Activated naive CD8-positive, alpha-beta T cell treated with anti-CD3 and anti-CD28 coated beads for 36 hours (primary cell): ENCODE data around the gene LSM14A. TPM values are rescaled to one million over a fixed set of nuclear protein-coding genes. Genes with fewer than 3 reads are reported as not detected.
"Not testable (repeated sequence)": the region's sequence is repeated elsewhere in the genome, so short reads cannot be mapped to it uniquely, and the experiment has no call there.

ENCODE experiments used
- DNase-seq: peaks from one replicate; pipeline ENCODE4 v3.0.0; 2021
- H3K27ac Mint-ChIP-seq: one replicate; pipeline ENCODE4 v1.8.0; 2022; ENCODE audit warnings: mild to moderate bottlenecking, moderate library complexity, mixed read lengths
- H3K27me3 Mint-ChIP-seq: one replicate; pipeline ENCODE4 v1.8.0; 2022; ENCODE audit warnings: mild to moderate bottlenecking, mixed read lengths
- H3K36me3 Mint-ChIP-seq: one replicate; pipeline ENCODE4 v1.8.0; 2021; ENCODE audit warnings: mild to moderate bottlenecking, mixed read lengths
- H3K4me1 Mint-ChIP-seq: one replicate; pipeline ENCODE4 v1.8.0; 2021; ENCODE audit warnings: mixed read lengths
- H3K4me3 Mint-ChIP-seq: one replicate; pipeline ENCODE4 v1.8.0; 2022; ENCODE audit warnings: mild to moderate bottlenecking, moderate library complexity, mixed read lengths
- H3K9me3 Mint-ChIP-seq: one replicate; pipeline ENCODE4 v1.8.0; 2022; ENCODE audit warnings: mixed read lengths
- total RNA-seq, 2 experiments: library from RNA; stranded (reverse); gene quantifications; one replicate each; pipeline ENCODE4 v1.2.3, GENCODE V29; 2021

LSM14A gene
- total RNA-seq, 2 experiments from 2014 or later: 102 to 118 TPM

GRCh38 chr19:34175173-34175572, 2.9 kb downstream of the LSM14A start:
- Mint-ChIP-seq H3K4me3 (peak overlapping the region; percentile 53), H3K36me3 (peaks cover 22% of the 10 kb centered on the region), H3K4me1 (peaks cover 56% of the 10 kb centered on the region), H3K27ac (peak overlapping the region; percentile 58)
- not testable (repeated sequence) for H3K9me3 Mint-ChIP-seq, DNase-seq, H3K27me3 Mint-ChIP-seq

- H3K4me3 Mint-ChIP-seq: peak overlapping the region; percentile 24
- no peaks in the 10 kb centered on the region for H3K27me3 Mint-ChIP-seq
- no peaks in the 10 kb centered on the region for H3K9me3 Mint-ChIP-seq
- peaks cover 63% of the 10 kb centered on the region for H3K4me1 Mint-ChIP-seq
- H3K36me3 Mint-ChIP-seq: peaks cover 27% of the 10 kb centered on the region
- no peak overlapping the region for H3K27ac Mint-ChIP-seq
- no peak for DNase-seq
Measured at GRCh38 chr19:34176581-34176980, 4.3 kb downstream of the LSM14A start.

GRCh38 chr19:34178274-34178610, 5.9 kb downstream of the LSM14A start:
- Mint-ChIP-seq H3K9me3 (no peaks in the 10 kb centered on the region), H3K36me3 (peaks cover 35% of the 10 kb centered on the region), H3K4me1 (peaks cover 72% of the 10 kb centered on the region), H3K27ac (no peak overlapping the region), H3K27me3 (no peaks in the 10 kb centered on the region), H3K4me3 (peak overlapping the region; percentile 22)
- DNase-seq: no peak

GRCh38 chr19:34179066-34179465, 6.8 kb downstream of the LSM14A start:
- no peak for DNase-seq
- H3K36me3 Mint-ChIP-seq: peaks cover 28% of the 10 kb centered on the region
- no peak overlapping the region for H3K27ac Mint-ChIP-seq
- no peaks in the 10 kb centered on the region for H3K9me3 Mint-ChIP-seq
- peaks cover 70% of the 10 kb centered on the region for H3K4me1 Mint-ChIP-seq
- H3K4me3 Mint-ChIP-seq: no peak overlapping the region
- H3K27me3 Mint-ChIP-seq: no peaks in the 10 kb centered on the region

GRCh38 chr19:34180273-34180672, 8.0 kb downstream of the LSM14A start:
- DNase-seq: no peak
- H3K4me3 Mint-ChIP-seq: no peak overlapping the region
- no peak overlapping the region for H3K27ac Mint-ChIP-seq

GRCh38 chr19:34180709-34181108, 8.4 kb downstream of the LSM14A start:
- H3K4me1 Mint-ChIP-seq: peaks cover 74% of the 10 kb centered on the region
- H3K27ac Mint-ChIP-seq: no peak overlapping the region
- peaks cover 23% of the 10 kb centered on the region for H3K36me3 Mint-ChIP-seq
- H3K4me3 Mint-ChIP-seq: no peak overlapping the region
- no peak for DNase-seq
- no peaks in the 10 kb centered on the region for H3K9me3 Mint-ChIP-seq
- no peaks in the 10 kb centered on the region for H3K27me3 Mint-ChIP-seq

More at GRCh38 chr19:34180273-34180672, 8.0 kb downstream of the LSM14A start:
- Mint-ChIP-seq H3K9me3 (no peaks in the 10 kb centered on the region), H3K36me3 (peaks cover 24% of the 10 kb centered on the region), H3K4me1 (peaks cover 74% of the 10 kb centered on the region), H3K27me3 (no peaks in the 10 kb centered on the region)

- Mint-ChIP-seq H3K4me1 (peaks cover 74% of the 10 kb centered on the region), H3K36me3 (peaks cover 27% of the 10 kb centered on the region), H3K4me3 (no peak overlapping the region), H3K27ac (peak overlapping the region; percentile 7), H3K9me3 (no peaks in the 10 kb centered on the region), H3K27me3 (no peaks in the 10 kb centered on the region)
- DNase-seq: no peak
Measured at GRCh38 chr19:34181111-34181864, 9.0 kb downstream of the LSM14A start.

GRCh38 chr19:34182125-34182524, 9.8 kb downstream of the LSM14A start:
- H3K4me1 Mint-ChIP-seq: peaks cover 70% of the 10 kb centered on the region
- H3K36me3 Mint-ChIP-seq: peaks cover 33% of the 10 kb centered on the region
- H3K4me3 Mint-ChIP-seq: no peak overlapping the region
- no peaks in the 10 kb centered on the region for H3K27me3 Mint-ChIP-seq
- DNase-seq: no peak
- no peak overlapping the region for H3K27ac Mint-ChIP-seq
- H3K9me3 Mint-ChIP-seq: no peaks in the 10 kb centered on the region

- Mint-ChIP-seq H3K36me3 (peaks cover 26% of the 10 kb centered on the region), H3K27ac (peak overlapping the region; percentile 76), H3K4me3 (peak overlapping the region; percentile 11), H3K4me1 (peaks cover 72% of the 10 kb centered on the region), H3K9me3 (no peaks in the 10 kb centered on the region), H3K27me3 (no peaks in the 10 kb centered on the region)
- DNase-seq: no peak
Measured at GRCh38 chr19:34184880-34185491, 12.7 kb downstream of the LSM14A start.

GRCh38 chr19:34186205-34186604, 13.9 kb downstream of the LSM14A start:
- Mint-ChIP-seq H3K27me3 (no peaks in the 10 kb centered on the region), H3K36me3 (peaks cover 21% of the 10 kb centered on the region), H3K9me3 (no peaks in the 10 kb centered on the region), H3K4me3 (no peak overlapping the region), H3K4me1 (peaks cover 69% of the 10 kb centered on the region), H3K27ac (no peak overlapping the region)
- DNase-seq: no peak

GRCh38 chr19:34187011-34187410, 14.7 kb downstream of the LSM14A start:
- H3K9me3 Mint-ChIP-seq: no peaks in the 10 kb centered on the region
- no peak for DNase-seq
- H3K36me3 Mint-ChIP-seq: peaks cover 22% of the 10 kb centered on the region
- peaks cover 69% of the 10 kb centered on the region for H3K4me1 Mint-ChIP-seq
- H3K27me3 Mint-ChIP-seq: no peaks in the 10 kb centered on the region
- no peak overlapping the region for H3K27ac Mint-ChIP-seq
- H3K4me3 Mint-ChIP-seq: no peak overlapping the region

GRCh38 chr19:34188408-34188807, 16.1 kb downstream of the LSM14A start:
- Mint-ChIP-seq H3K27me3 (no peaks in the 10 kb centered on the region), H3K4me1 (peaks cover 67% of the 10 kb centered on the region), H3K4me3 (no peak overlapping the region), H3K27ac (no peak overlapping the region), H3K36me3 (peaks cover 15% of the 10 kb centered on the region), H3K9me3 (no peaks in the 10 kb centered on the region)
- no peak for DNase-seq

GRCh38 chr19:34189199-34189916, 17.1 kb downstream of the LSM14A start:
- H3K4me3 Mint-ChIP-seq: no peak overlapping the region
- H3K27me3 Mint-ChIP-seq: no peaks in the 10 kb centered on the region
- H3K27ac Mint-ChIP-seq: no peak overlapping the region
- peaks cover 72% of the 10 kb centered on the region for H3K4me1 Mint-ChIP-seq
- no peaks in the 10 kb centered on the region for H3K9me3 Mint-ChIP-seq
- DNase-seq: no peak
- peaks cover 17% of the 10 kb centered on the region for H3K36me3 Mint-ChIP-seq

- DNase-seq: no peak
- Mint-ChIP-seq H3K9me3 (no peaks in the 10 kb centered on the region), H3K27ac (no peak overlapping the region), H3K36me3 (peaks cover 19% of the 10 kb centered on the region), H3K27me3 (no peaks in the 10 kb centered on the region), H3K4me1 (peaks cover 69% of the 10 kb centered on the region), H3K4me3 (no peak overlapping the region)
Measured at GRCh38 chr19:34189917-34190425, 17.7 kb downstream of the LSM14A start.

GRCh38 chr19:34191355-34191962, 19.2 kb downstream of the LSM14A start:
- DNase-seq: no peak
- Mint-ChIP-seq H3K4me3 (no peak overlapping the region), H3K27me3 (no peaks in the 10 kb centered on the region), H3K36me3 (peaks cover 17% of the 10 kb centered on the region), H3K4me1 (peaks cover 55% of the 10 kb centered on the region), H3K9me3 (no peaks in the 10 kb centered on the region), H3K27ac (no peak overlapping the region)
